Measurements from ENCODE around the gene KBTBD12.

Gene KBTBD12

DNA sequence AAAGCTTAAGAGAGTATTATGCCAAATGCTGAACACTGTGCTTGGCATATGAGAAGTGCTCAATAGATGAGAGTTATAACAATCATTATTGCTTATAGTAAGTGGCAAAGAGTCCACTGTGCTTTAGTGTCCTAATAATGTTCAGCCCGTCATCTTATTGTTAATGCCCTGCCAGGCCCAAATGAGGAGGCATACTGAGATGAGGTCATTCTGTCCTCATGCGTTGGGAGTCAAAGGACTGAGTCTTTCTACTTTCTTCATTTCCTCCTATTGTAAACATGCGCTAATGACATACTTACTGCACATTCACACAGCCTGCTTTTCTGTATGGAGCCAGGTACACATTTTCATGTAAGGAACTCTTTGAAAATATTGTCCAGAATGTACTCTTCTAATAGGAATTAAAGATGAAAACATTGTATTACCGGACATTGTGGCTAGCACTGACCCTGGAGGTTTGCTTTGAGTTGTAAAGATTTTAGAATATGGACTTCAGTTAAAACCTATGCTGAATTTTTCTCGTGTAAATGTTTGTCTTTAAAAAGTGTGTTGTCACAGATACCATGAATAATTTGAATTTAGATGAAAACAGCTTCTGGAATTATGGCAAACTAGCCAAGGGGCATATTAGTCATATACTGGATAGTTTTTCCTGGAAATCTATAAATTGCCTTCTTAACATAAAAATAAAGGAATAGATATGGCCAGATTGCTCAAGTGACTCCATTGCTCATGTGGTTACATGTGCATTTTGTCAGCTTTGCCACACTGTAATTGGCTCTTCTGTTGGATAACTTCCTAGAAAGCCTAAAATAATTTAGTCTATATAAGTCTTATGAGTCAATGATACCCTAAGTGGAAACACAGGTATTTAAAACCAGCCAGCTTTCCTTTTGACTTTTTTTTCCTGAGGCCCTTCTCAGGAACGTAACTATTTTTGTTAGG lies 38.3 kb downstream of the KBTBD12 start:
- DNase-seq = no peak

DNA sequence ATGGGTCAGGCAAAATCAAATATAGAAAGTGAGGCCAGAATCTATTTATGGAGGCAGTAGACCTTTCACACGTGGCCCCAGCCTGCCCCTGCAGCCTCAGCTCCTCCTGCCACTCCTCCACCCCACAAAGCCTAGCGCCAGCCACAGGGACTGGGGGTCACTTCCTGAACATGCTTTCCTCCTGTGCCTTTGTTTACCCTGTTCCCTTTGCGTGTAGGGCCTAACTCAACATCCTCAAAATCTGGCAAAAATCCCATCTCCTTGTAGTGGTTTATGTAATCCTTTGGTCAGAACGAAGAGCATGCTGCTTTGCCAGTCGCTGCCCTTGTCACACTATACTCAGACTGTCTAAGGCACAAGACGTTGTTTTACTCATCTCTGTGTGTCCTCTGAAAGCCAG lies 39.6 kb downstream of the KBTBD12 start:
- no peak for DNase-seq

GRCh38 chr3:127955728-127956127 lies 40.7 kb downstream of the KBTBD12 start:
- DNase-seq = no peak

DNA sequence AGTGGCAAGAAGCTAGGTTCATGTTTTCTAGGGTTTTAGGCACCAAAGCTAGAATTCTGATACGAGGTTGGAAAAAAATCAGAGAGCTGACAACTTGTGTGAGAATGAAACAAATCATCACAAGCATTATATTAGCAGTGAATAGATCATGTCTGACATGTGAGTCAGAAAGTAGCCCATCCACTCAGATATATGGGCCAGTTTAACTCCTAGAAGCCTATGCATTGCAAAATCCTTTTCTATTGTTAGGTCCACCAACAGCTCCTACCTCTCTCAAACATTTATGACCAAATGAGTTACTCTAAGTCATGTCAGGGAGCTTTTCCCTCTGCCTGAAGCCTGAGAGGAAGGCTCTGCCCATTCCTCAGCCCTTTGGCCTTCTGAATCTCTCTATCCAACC lies 44.0 kb downstream of the KBTBD12 start:
- no peak for DNase-seq

- peak; percentile 18 for DNase-seq
Measured at GRCh38 chr3:127959873-127960272, 44.8 kb downstream of the KBTBD12 start.

DNA sequence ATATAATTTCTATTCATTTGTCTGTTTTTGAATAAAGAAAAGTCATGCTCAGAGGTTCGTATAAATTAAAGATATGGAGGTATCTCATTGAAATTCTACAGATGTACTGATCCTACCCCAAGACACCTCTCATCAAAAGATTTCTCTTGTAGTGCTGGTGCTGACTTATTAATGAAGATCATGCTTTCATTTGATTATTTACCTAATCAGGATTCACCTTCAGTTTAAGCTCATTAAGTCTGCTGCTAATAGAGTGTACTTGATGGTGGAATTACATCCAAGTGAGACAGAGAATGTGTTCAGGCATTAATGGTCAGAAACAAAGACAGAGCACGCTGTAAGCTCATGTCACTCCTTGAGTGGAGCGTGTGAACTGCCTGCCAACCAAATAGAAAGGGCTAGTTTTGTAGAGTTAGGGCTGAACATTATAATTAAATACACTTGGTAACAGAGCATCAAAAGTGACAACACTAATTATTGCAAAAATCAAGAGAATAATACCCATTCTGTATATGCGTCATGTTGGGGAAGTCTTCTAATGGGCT lies 45.5 kb downstream of the KBTBD12 start:
- DNase-seq = no peak

DNA sequence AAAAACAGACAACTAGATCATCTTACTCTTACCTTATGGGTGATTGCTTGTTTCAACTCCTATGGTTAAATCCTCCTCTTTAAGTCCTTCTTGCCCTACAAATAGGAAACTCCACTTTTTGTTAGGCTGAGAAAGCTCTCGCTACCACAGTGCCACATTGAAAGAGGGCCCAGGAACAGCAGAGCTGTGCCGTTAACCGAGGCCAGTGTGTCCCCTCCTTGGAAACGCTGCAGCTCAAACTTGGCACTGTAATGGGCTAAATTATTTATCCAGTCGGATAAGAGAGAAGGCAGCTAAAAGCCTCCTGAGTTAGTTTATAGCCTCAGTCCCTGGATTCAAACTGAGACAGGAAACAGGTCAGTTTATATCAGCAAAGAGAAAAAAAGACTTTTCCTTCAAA lies 46.1 kb downstream of the KBTBD12 start:
- DNase-seq = no peak

DNA sequence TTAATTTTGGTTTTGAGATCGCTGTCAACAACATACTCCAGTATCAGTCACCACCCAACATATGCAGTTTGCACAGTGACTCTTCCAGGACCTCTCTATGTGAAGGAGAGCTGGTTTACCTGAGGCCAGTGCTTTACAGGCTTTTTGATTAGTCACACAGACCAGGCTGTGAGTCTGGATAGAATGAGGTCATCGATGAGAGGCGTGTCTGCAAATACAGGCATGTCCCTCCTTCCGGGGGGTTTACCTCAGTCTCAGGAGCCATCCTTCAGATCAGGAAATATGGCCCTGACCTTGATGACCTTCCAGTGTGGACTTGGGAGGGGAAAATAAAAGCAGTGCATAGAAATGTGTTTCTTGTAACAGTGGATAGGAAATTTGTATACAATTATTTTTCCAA lies 46.9 kb downstream of the KBTBD12 start:
- no peak for DNase-seq

DNA sequence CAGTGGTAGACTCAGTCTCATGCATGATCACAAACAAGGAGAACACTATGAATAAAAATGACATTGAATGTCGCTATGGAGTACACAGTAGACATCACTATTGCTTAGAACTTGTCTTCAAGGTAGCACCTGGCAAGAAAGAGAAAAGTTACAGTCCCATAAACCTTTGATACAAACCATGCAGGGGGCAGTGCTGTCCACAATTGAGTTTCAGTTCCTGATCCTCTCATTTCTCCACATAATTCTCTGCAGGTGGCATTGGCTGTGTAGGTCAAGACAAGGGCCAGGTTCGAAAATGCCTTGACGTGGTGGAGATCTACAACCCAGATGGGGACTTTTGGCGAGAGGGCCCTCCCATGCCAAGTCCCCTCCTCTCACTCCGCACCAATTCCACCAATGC lies 47.9 kb downstream of the KBTBD12 start:
- no peak for DNase-seq

- peak; percentile 43 for DNase-seq
Measured at GRCh38 chr3:127964053-127964452, 49.0 kb downstream of the KBTBD12 start.

DNA sequence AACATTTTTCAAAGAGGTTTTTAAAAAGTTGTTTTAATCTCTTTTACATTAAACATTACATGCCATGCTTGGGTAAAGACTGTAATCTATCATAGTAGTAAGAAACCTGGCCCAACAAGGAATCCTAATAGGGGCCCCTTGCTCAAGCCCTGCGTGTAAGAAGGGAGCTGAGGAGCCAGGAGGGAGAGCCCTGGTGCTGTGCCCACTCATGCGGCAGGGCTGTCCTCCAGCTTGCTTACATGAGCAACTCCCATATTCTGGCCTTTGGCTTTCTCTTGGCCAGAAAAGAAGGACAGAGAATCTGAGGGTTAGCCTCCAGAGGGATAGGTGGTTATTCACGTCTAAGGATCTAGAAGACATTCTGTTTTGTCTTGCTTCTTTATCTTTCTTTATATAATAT lies 49.8 kb downstream of the KBTBD12 start:
- DNase-seq = no peak

DNA sequence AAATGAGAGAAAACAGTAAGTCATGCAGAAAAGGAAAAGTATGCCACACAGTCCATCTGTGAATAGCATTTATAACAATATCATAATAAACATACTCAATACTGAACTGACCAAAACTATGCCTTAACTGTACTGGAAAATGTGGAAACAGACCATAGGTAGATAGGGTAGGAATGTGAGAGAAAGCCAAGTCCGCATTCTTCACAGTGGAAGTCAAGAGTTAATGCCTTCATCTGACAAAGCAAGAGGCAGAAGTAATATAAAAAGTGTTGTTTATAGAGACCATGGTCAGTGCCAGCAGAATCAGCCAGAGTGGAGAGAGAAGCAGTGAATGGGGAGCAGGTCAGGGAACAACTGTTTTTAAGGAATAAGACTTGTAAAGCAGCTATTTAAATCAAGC lies 52.3 kb downstream of the KBTBD12 start:
- no peak for DNase-seq

DNA sequence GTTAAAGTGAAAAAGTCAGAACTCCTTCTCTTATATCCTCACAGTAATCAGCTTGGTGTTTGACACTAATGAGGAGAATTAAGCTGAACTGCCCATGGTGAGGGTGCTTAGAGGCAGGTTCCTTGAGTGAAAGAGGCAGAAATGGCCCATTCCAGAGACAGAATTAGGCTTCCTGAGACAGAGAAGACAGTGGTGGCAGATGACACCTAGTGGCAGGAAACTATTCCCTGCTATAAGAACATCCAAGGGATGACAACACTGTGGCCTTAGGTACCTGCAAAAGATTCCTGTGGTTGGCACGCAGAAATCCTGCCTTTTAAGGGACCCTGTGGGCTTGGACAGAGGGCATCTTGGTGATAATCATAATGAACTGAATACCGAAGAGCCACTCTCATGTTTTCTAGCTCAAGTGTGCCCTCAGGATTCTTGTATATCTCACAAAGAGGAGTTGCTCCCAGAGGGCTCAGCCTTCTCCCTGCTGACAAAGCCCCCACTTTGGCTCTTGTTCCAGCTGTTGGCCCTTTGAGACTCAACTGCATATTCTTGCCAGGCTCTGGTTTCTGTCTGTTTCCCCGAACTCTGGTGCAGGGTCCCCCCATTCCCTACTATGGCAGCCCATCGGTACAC lies 56.0 kb downstream of the KBTBD12 start:
- peak; percentile 66 for DNase-seq

DNA sequence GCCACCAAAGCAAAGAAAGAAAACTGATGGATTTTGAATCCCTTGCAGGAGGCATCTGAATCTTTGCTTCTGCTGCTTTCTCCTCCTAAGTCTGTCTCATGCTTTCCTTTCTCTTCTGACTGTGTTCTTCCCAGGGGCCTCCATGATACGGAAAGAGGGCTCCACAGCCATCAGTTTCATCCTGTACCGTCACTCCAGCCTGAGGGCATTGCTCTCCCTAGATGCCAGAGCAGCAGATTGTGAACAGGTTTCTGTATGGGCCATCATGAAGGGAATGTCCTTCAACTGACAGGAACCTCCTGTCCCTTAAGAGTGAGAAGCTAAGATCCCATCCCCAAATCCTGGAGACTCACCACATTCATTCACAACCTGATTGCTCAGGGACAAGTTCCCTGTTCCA lies 59.2 kb downstream of the KBTBD12 start:
- DNase-seq = no peak

DNA sequence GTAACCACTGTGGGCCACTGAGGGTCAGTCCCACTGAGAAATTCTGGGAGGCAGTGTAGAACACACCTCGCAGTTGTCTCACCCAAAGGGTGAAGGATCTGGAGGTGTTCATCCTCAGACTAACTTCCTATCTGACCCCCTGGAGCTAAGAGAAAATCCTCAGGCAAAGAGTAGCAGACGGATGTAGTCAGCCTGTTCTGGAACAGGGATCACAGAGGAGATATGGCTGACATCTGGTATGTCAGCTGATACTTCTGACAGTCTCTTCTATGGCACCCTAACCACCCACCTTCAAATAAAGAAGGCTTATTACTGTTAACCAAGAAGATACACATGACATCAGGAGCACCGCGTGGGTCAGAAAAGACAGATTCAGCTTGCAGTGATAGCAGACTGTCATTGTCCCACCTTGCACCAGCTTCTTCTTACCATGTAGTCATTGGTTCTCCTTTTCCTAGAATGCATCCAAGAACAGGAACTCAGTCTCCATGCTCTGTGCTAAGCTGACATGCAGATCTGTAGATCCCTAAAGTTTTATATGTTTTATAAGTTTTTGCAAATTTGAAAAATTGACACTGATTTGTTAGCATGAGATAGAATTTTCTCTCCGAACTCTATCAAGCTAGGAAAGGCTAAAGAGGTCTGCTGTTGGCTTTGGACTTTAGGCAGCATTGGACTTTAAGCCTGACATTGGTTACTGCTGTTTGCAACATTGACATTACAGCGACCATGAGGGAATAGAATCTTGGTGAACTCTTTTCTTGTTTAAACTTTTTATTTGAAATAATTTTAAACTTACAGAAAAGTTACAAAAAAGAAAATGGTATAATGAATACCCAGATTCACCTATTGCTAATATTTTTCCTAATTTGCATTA lies 60.4 kb downstream of the KBTBD12 start:
- no peak for DNase-seq

GRCh38 chr3:127978636-127979035 lies 63.6 kb downstream of the KBTBD12 start:
- no peak for DNase-seq

GRCh38 chr3:127979473-127979872 lies 64.4 kb downstream of the KBTBD12 start:
- DNase-seq = no peak

DNA sequence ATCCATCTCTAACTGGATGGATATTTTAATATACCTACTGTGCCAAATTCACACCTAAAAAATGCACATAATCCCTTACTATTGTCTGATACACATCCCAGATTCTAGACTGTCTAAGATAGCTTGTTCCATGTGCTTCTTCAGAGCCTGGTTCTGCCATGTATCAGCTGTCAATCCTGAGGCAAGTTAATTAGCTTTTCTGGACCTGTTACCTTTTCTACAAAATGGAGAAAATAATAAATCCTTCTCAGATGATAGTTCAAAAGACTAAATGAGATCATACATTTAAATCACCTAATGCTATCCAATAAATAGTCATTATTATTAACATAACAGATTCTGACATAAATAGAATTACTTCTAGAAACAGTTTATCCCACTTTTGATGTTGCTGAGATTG lies 66.1 kb downstream of the KBTBD12 start:
- no peak for DNase-seq

DNA sequence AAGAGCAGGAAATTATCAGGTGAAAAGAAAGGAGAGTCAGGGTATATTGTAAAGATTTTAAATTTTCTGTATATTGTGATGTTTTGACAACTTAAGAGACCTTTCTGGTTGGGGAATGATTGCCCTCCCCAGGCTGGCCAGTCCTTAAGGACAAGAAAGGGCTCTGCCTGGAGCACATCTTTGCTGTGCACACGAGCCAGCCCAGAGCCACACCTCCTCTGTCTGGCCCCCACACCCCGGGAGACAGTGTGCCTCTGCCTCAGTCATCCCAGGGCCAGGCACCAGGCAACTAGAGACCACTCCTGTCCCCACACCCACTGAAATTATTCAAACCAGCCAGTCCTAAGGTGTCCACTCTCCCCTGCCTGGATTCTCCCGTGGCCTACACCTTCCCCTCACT lies 67.1 kb downstream of the KBTBD12 start:
- no peak for DNase-seq

DNA sequence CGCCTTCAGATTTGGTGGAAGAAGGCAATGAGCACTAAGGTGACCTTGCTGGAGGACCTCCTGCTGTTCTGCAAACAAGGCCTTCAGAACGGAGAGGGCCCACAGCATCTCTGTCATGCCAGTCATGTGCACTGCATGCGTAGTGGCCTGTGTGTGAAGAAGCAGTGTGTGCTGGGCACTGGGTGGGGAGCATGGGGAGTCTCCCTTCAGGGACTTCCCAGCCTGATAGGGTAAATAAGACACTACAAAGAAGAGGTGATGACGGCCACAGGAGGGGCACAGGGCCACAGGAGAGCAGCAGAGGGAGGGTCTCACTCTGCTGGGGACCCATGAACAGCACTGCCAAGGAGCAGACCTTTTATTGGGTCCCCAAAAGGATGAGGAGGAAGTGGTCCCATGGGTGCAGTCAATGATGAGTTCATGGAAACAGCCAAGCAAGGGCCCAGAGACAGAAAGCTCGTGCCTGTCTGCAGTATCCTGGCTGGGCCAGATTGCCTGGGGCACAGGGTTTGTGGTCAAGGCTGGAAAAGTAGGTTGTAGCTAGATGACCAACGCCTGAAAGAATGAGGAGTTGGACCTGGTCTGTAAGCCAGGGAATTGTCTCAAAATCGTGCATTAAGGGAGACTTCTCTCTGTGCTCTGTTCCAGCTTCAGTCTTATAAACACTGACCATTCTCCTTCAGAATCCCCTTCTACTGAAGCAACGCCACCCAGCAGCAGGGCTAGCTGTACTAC lies 69.4 kb downstream of the KBTBD12 start:
- DNase-seq = no peak

DNA sequence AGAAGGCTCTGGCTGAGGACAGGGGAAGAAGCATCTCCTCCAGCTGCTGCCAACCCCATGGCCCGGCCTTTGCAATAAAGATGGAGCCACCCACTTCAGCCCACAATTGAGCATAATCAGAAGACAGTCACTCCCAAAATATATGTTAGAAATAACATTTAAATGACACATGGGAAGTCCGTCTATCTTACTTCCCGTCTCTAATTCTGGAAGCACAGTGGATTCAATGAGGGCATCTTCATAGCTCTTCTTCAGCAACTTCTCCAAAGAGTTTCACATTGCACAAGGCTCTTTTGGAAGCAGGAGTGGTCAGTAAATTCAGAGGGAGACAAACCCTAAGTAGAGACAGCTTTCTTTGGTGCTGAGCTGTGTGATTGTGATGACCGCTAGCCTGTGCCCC lies 70.2 kb downstream of the KBTBD12 start:
- DNase-seq = no peak

DNA sequence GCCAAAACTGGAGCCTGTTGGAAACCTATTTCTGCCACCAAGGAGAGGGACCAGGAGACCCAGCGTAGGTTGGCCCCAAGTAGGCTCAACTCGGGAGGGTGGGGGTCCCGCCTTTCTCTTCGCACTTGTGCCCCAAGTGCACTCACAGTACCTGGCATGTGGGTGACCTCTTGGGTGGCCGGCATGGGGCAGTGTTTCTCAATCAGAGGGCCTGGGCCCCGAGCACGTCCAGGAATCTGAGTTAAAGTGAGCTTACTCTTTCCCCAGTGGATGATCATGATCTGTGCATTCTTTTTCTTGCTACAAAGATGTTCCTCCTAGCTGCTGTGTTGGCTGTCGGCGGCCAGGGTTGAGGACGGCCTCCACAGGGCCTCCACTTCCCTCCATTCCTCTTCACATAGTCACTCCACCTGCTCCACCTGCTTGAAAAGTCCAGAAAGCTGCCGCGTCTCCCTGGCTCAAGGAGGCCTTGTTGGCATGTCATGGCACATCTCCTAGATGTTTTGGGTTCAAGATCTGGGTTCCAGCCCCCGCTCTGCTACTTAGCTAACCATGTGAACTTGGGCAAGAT lies 70.7 kb downstream of the KBTBD12 start:
- no peak for DNase-seq
